GM18517 (cell line): ENCODE results near the gene LCAT.

Source experiments
- ATAC-seq: cut with Tn5 transposase; IDR thresholded peaks from one replicate; pipeline ENCODE4 v1.9.1; 2021; ENCODE audit warnings: mild to moderate bottlenecking, moderate library complexity; ENCODE audit not compliant: unreplicated experiment

The LCAT gene

GRCh38 chr16:67968400-67969253, 24.7 kb upstream of the LCAT start, which contains the start of gene SLC12A4:
Gene SLC12A4, minus strand, starts transcription at chr16:67968637. Its CDS starts 84 bp downstream, at chr16:67968553.
- ATAC-seq: peak; percentile 58

- ATAC-seq: peak; percentile 36
Observed at GRCh38 chr16:67967958-67968399, 24.1 kb upstream of the LCAT start.

- no peak for ATAC-seq
Observed at GRCh38 chr16:67967183-67967957, 23.4 kb upstream of the LCAT start.

GRCh38 chr16:67966549-67967182, 22.7 kb upstream of the LCAT start:
- no peak for ATAC-seq

GRCh38 chr16:67965668-67966548, 22.0 kb upstream of the LCAT start:
- no peak for ATAC-seq

- no peak for ATAC-seq
Observed at GRCh38 chr16:67964477-67965131, 20.7 kb upstream of the LCAT start.

- no peak for ATAC-seq
Observed at GRCh38 chr16:67963662-67964321, 19.9 kb upstream of the LCAT start.

- no peak for ATAC-seq
Observed at GRCh38 chr16:67963292-67963661, 19.4 kb upstream of the LCAT start.

- ATAC-seq: no peak
Observed at GRCh38 chr16:67962135-67962534, 18.2 kb upstream of the LCAT start.

GRCh38 chr16:67961551-67961957, 17.6 kb upstream of the LCAT start:
- ATAC-seq: no peak

- no peak for ATAC-seq
Observed at GRCh38 chr16:67959536-67960329, 15.8 kb upstream of the LCAT start.

GRCh38 chr16:67957622-67958021, 13.7 kb upstream of the LCAT start:
- ATAC-seq: no peak

- no peak for ATAC-seq
Observed at GRCh38 chr16:67954421-67955196, 10.7 kb upstream of the LCAT start.

- no peak for ATAC-seq
Observed at GRCh38 chr16:67953641-67954375, 9.9 kb upstream of the LCAT start.

GRCh38 chr16:67951485-67951884, 7.6 kb upstream of the LCAT start:
- ATAC-seq: no peak

- no peak for ATAC-seq
Observed at GRCh38 chr16:67950335-67950843, 6.5 kb upstream of the LCAT start.

- ATAC-seq: no peak
Observed at GRCh38 chr16:67949645-67950044, 5.7 kb upstream of the LCAT start.
